NAMALWA (cell line): ENCODE results near the gene ARHGEF28.

ENCODE experiments used
- DNase-seq: peaks from one replicate; pipeline ENCODE4 v3.0.0-alpha.2; 2015; ENCODE audit warnings: low spot score

ARHGEF28 gene

DNA sequence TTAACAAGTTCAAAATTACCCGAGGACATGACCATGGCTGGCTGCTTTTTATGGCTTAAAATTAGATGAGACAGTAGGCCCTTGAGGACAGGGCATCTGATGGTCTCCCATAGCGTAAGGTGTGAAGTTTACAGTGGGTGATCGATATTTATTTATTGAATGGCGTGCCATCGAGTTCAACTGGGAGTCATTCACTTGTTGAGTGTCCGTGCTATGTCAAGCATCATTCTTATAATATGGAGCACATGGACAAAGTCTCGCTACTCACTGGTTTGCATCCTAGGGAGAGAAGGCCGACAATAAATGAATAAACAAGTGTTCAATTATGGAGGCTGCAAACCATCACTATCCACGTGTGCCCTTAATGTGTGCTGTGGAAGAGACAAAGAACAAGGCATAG lies 277.2 kb downstream of the ARHGEF28 start:
- no peak for DNase-seq

DNA sequence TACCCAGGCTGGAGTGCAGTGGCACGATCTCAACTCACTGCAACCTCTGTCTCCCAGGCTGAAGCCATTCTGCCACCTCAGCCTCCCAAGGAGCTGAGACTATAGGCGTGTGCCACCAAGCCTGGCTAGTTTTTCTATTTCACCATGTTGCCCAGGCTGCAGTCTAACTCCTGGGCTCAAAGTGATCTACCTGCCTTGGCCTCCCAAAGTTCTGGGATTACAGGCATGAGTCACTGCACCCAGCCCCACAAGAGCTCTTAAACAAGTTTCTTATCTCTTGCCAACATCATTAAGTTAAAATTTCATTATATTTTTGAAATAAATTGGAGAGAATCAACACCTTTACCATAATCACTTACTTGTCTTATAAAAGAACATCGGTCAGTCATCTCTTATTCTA lies 280.3 kb downstream of the ARHGEF28 start:
- no peak for DNase-seq

DNA sequence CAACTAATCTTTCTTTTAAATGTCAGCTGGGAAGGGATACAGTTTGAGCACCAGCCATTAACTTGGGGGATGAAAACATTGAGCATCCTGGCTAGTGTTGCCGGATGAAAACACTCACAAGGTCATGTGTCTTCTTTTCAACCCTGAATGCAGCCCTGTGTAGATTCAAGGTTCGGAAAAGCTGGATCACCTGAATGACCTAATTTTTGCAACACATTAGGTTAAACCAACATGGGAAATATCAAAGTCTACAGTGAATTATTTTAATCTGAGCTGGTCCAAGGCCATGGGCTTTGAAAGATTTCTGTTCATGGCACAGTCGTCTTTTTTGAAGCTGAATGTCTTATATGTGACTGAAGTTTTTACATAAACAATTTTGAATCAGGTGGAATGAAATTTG lies 281.2 kb downstream of the ARHGEF28 start:
- DNase-seq, result no peak

DNA sequence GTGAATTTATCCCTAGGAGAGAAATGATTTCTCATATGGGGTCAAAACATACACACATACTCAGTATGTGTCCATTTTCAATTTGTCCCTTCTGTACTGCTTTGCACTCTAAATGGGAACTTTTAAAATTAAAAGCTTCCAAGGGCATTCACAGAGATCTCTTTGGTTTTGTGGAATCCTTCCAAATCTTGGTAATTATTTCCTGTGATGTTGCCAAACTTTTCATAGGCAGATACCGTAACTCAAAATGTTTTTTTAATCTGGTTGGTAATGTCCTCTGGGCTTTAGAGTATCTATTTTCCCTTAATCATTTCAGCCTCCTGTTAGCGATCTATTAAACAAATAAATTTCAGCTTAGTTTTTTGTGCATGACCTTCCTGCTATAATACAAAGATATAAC lies 282.4 kb downstream of the ARHGEF28 start:
- DNase-seq, result no peak

DNA sequence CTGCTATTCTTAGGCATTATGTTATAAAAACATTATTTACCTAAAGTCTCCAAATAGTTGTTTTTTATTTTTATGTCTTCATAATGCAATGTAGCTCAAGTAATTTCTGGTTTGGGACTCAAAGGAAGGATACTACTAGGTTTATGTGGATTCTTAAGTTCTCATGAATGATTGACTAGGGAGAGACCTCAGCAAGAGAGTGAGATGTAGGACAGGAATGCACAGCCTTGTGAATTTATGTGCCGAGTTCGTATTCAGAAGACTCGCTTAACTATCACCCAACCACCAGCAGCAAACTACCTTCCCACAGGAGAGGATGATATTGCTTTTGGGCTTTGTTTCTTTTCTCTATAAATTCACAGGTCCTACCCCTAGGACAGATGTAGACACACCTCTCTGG lies 282.9 kb downstream of the ARHGEF28 start:
- no peak for DNase-seq

DNA sequence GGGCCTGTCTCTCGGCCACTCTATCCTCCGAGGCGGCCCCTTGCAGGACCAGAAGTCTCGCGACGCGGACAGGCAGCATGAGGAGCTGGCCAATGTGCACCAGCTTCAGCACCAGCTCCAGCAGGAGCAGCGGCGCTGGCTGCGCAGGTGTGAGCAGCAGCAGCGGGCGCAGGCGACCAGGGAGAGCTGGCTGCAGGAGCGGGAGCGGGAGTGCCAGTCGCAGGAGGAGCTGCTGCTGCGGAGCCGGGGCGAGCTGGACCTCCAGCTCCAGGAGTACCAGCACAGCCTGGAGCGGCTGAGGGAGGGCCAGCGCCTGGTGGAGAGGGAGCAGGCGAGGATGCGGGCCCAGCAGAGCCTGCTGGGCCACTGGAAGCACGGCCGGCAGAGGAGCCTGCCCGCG lies 283.5 kb downstream of the ARHGEF28 start:
- DNase-seq, result no peak

DNA sequence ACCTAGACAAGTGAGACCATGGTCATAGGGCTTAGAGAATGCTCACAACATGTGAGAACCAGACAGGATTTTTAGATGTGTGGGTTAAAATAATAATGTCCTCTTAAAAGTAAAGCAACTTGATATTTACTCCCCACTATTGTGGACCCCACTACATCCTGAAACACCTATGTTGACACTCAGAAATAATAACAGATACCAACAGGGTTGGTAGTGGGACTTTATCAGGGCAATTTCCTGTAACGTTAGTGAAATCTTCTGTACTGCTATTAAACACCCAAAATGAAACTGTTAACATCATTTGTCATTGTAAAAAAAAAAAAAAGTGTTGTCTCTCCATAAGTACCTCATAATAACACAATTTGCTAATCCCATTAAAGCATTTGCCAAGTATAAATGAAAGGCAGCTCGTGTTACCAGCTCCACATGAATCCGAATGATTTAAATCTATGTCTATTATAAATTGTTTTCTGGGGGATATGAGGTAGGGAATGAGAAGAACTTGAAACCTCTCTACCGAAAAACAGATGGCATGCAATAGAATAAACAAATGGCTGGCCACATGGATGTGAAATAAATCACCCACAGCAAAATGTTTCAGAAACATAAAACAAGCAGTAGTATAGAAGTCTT lies 285.9 kb downstream of the ARHGEF28 start:
- DNase-seq, result no peak

DNA sequence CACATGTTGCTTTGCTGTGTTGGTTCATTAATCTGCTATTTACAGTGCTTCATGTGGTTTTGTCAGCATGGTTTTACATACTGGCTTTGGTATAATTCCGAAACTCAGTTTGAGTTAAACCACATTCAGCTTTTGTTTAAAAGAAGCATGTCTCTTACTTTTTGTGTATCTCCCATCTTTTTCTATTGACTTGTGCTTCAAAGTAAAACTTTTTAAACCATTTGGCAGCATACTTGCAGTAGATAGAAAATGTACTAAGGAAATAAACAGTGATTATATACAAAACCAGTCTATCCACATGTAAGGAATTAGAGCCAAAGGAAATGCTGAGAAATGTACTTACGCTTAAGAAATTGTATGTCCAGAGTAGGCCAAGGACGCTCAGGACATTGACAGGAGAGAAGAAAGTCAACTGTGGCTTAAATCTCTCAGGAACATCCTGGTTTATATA lies 286.9 kb downstream of the ARHGEF28 start:
- no peak for DNase-seq

DNA sequence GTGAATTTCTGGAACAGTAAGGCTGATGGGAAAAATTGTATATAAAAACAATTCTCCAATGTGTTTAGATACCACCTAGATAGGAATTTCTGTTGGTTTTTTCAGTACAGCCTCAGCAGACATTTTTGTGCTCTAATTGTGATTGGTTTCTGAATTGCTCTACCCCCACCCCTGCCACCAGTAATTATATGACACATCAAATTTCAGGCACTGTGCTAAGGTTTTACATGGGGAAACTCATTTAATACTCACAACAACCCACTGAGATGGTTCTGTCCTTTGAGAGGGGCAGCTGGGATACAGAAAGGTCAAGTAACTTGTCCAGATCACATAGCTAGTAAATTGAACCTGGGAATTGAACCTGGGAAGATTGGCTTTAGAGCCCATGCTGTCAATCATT lies 288.0 kb downstream of the ARHGEF28 start:
- no peak for DNase-seq

DNA sequence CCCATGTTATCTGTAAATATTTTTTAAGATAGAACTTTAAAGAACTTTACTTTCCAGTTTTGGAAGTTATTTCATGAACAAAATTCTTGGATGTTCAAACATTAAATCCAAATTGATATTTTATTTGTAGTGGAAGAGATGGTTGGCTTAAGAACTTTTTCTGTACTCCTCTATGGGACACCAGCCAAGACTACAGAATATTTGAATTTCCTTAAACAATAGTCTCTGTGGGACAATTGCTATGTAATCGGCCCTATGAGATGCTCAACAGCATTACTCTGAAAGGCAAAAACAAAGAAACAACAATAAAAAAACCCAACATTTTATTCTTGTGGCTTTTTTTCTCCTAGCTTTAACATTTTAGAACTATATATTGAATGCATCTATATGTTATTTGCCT lies 289.3 kb downstream of the ARHGEF28 start:
- DNase-seq, result no peak

DNA sequence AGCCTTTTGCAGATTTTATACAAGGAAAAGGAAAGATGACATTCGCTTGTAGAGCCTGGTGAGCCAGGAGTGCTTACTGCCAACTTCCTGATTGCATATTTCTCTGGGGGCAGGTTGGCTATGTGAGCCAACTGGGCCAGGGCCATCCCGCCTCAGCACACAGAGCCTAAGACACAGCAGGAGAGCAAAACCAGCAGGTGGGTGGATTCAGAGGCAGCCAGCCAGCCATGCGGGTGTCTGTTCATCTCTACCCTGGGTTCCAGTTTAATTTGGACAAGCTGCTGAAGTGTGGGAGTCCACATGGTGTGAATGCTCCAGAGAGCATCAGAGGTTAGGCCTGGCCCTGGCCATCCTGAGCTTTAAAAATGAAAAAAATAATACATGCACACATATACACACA lies 291.4 kb downstream of the ARHGEF28 start:
- no peak for DNase-seq

DNA sequence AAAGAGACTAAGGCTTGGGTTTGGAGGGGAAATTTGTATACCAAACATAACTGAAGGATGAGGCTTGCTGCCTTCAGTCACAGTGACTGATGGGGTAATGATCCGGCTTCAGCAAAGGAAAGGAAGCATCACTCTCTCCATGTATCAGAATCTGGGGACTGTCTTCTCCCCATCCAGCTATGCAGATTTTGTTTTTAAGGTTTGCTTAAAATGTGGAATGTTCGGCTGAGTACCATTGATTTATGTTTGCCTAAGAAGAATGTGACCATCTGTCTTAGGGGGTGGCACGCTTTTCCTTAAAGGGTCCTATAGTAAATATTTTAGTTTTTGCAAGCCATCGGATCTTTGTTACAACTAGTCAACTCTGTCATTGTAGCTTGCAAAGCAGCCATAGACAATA lies 291.9 kb downstream of the ARHGEF28 start:
- no peak for DNase-seq

DNA sequence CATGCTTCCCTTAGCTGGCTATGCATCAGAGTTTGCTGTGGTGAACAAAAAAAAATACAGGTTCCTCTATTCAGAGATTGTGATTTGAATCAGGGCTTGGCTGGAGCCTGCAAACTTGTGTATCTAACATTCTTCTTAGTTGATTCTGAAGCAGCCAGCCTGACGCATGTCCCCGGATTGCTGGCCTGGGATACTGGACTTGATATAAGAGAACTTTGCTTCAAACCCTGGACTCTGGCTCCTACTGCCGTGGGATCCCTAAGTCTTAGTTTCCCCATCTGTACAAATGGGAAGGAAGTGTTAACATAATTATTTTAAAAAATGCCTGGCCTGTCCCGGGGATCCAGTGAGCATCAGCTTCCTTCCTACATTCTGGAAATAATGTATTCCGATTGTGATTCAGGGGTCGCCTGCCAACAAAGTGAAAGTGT lies 292.8 kb downstream of the ARHGEF28 start:
- no peak for DNase-seq

DNA sequence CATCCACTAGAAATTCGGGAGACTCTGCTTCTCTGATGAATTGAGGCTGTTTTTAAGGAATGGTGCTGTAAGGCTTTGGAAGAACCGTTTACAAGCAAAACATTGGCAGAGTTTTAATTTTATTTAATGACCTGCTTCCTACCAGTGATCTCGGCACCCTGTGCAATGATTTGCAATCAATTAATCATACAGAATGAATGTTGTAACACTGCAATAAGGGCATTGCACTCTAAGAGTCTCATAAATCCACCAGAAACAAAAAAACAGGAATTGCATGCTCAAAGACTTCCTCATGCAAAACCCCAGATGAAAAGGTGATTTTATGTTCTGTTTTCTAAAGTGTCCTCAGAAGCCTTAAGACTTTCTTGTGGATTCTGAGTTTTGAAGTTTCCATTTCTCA lies 295.7 kb downstream of the ARHGEF28 start:
- DNase-seq, result no peak

DNA sequence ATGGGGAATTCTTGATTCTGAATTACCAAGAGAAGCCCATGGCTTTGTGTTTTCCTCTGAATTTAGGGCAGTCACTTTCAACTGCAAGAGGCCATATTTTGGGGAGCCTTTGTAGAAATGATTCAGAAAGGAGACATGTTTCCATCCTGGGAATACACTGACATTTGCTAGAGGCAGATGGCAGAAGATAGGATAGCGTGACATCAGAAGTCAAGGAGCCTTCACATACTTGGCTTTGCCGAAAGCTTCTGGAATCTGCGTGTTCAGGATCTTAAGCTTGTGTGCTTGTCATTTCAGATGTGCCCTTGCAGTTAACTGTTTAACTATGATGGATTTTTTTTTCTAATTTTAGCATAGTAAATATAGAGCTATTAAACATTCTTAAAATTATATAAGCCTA lies 296.2 kb downstream of the ARHGEF28 start:
- no peak for DNase-seq

DNA sequence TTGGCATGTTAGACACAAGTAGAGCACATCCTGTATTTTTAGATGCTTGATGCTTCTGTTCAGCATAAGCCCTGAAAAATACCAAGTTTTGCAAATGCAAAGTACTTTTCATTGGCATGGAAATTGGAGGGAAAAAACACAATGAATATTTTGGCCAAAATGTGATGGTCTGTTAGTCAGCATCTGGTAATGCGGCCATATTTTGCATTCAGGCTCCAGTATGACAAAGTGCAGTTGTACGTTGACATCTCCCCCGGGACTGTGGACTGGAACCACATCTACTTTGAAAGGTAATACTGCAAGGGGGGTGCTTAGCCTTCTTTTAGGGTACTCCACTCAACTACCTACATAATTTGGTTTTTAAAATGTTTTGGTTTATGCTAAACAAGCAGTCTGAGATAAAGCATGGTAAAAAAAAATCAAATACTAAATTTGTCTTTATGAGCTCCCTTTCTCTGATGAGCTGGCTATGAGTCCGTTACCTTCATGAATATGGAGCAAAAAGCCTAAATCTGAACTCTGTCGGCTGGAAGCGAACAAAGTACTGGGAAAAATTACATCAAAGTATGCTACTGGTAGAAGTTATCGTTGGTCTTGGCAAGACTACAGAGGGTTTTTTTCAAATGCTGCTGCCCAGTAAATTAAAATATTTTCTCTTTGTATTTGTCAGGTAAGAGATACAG lies 297.0 kb downstream of the ARHGEF28 start:
- no peak for DNase-seq

DNA sequence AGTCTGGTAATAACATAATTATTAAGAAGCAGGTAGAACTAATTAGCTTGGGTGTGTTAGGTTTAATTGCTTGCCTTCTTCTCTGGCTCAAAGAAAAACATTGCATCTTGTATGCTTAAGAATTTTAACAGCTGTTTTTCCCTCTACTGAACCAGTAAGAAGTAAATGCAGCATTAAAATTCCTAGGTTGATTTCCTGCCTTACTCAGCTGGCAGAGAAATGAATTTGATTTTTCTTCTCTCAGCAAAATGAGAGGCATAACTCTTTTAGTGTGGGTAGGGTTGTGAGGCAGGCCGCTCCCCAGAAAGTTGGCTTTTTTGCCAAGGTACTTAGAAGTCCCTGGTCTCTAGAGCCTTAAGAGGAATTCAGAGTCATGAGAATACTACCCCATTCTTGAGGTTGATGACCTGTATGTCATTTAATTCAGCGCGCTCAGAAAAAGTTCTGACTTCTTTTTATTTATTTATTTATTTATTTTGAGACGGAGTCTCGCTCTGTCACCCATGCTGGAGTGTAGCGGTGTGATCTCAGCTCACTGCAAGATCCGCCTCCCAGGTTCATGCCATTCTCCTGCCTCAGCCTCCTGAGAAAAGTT lies 302.6 kb downstream of the ARHGEF28 start:
- no peak for DNase-seq

DNA sequence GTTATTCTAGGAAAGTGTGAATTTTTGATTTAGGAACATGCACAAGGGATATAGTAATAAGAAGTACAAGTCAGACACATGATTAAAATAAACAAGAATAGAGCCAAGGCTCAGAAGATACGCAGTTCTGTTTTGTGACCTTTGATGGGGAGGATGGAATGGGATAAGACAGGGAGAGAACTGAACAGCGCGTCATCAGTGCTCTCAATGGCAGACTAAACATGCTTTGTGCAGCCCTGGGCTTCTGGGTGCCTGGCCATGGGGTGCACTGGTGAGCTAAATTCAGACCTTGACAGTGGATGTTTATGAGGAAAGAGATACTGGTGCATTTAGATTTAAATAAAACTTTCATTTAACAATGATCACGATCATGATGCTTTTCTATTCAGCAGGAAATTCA lies 309.7 kb downstream of the ARHGEF28 start:
- no peak for DNase-seq

DNA sequence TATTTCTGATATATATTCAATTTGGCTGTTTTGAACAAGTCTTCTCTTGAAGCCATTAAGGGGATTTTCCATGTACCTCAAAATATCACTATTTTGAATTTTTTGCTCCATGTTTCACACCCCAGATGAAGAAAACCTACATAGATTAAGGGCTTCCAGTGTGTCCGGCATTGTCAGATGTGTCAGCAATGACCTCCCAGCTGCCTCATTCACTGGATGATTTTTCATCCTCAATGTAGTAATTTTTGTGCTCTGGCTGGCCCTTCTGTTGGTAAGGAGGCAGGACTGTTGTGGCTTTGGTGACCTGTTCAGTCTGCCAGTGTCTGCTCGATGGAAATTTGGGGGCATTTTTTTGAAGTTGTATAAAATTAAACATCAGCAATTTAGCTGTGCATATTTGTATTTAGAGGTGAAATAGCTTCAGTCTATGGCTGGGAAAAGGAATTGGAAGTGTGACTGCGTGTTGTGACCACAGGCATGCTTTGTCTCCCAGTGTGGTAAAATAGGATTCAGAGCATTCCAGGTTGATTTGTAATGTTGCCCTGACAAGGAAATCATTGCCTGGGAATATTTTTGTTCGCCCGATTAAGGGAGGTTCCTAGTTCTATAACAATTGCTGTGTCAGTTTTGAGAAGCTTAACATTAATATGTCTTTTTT lies 312.4 kb downstream of the ARHGEF28 start:
- no peak for DNase-seq

DNA sequence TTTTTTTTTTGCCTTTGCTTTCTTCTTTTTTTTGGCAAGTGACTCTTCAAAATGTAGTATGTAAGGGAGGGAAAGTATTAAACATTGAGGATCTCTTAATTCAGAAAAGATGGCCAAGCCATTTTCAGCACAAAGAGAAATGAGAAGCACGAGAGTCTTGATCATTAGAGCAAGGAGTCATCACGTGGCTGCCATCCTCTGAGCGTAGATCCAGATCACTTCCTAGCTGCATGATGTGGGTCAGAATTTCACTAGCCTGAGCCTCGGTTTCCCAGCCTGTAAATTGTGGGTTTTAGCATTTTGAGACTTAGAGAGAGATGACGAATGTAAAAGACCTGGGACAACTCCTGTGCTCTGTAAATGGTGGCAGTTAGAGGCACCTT lies 312.9 kb downstream of the ARHGEF28 start:
- DNase-seq, result no peak

DNA sequence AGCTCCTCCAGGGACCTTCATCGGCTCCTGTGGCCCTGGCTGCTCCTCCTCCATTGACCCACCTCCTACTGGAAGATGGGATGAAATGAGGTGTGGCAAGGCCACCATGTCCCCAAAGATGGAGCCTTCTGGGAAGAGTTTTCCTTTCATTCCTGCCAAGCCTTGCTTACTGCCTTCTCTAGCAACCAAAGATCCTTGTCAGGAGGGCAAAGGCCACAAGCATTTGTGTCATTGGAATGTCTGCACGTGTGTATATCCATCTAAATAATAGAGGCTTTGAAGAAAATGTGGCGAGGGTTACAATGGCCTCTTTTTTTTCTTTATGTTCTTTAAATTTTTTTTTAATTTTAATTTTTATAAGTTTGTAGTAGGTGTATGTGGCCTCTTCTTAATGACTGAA lies 313.6 kb downstream of the ARHGEF28 start:
- DNase-seq, result no peak

DNA sequence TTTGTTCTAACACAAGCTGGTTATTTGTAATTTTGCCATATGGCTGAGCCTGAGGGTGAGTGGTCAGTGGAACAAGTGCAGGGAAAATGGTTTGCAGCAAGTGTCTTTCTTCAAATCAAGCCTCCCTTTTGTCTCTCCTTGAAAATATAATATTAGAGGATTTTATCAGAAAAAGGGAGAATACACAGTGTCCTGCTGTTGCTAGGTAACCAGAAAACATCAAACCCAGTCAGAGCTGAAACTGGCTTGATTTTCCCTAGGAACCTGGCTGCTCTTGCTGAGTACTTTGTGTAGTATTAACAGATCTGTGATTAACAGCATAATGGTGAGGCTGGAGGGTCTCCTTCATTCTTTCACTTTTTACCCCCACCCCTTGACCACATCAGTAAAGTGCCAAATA lies 314.0 kb downstream of the ARHGEF28 start:
- no peak for DNase-seq

DNA sequence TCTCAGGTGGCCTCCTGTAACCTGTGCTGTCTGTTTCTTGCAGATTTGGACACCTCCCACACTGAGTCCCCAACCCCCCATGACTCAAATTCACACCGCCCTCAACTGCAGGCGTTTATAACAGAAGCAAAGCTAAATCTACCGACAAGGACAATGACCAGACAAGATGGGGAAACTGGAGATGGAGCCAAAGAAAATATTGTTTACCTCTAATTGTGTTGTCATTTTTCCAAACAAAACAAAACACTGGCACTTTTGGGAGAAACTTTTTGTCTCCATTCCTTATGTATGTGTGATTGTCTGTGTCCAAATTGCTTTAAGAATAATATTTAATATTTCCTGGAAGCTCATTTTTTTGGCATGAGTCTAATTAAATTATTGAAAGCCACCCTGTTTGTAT lies 314.8 kb downstream of the ARHGEF28 start:
- DNase-seq, result no peak
